ENCODE measurements around the gene UBE2H. TPM values are rescaled to one million over a fixed set of nuclear protein-coding genes. Genes with fewer than 3 reads are reported as not detected.
A peak's percentile ranks its signal among the peaks of the same experiment; 100 is the strongest.

UBE2H gene
- total RNA-seq, 2 donors from 2014 or later = 92.6 to 93.4 TPM

DNA sequence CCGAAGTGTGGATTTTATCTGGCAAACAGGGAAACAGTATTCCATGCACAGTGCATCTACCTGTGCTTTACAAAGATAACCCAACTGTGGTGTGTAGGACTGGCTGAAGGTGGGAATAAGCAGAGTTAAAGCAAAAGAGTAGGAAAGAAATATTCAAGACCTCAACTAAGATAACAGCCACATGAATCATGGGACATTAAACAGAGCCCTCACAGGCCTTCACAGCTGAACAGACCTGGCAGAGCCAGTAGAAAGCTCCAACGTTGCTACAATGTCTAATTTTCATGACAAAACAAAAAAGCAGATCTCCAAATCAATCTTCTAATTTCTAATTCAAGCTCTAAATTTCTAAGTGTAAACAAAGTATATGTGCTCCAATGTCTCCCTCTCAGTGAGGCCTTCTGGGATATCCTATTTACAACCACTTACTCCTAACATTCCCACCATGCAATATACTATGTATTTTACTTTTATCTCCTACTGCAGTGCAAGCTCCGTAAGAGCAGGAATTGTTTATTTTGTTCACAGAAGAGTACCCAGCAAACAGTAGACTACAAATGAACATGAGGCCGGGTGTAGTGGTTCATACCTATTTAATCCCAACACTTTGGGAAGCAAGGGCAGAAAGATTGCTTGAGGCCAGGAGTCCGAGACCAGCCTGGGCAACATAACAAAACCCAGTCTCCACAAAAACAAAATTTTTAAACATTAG, 63.5 kb downstream of the UBE2H start:
- H3K27me3 ChIP-seq = no peaks in the 10 kb centered on the region
- no peak for DNase-seq
- WGBS, 2 donors = 41 to 45% methylated on average over 5 of the region's 5 CpGs
- intact Hi-C loops (cut with DNase I) = no loop called here
- H3K36me3 ChIP-seq (replicated peaks in 1 of 2; ENCODE audit: insufficient read depth in 1 of 2, low read depth in 2 of 2) = no peaks in the 10 kb centered on the region
- TF ChIP-seq CTCF (IDR thresholded peaks at IDR 0.05) (no peak), POLR2A (IDR thresholded peaks at IDR 0.05) (no peak)
- H3K4me3 ChIP-seq = no peak overlapping the region
- no peak for ATAC-seq
- peaks cover 70% of the 10 kb centered on the region for H3K4me1 ChIP-seq
- H3K9me3 ChIP-seq = no peaks in the 10 kb centered on the region
- H3K27ac ChIP-seq = peak overlapping the region; percentile 7 to 45 (median 22)

GRCh38 chr7:129887865-129888264, 64.9 kb downstream of the UBE2H start:
- Histone ChIP-seq H3K27me3 (no peaks in the 10 kb centered on the region), H3K4me1 (peaks cover 55% of the 10 kb centered on the region), H3K9me3 (no peaks in the 10 kb centered on the region), H3K4me3 (no peak overlapping the region), H3K36me3 (replicated peaks in 1 of 2; ENCODE audit: insufficient read depth in 1 of 2, low read depth in 2 of 2) (no peaks in the 10 kb centered on the region), H3K27ac (peak overlapping the region in 1 of 4 donors; percentile 80)
- ATAC-seq (no peak), DNase-seq (no peak)
- TF ChIP-seq POLR2A (IDR thresholded peaks at IDR 0.05) (no peak), CTCF (IDR thresholded peaks at IDR 0.05) (no peak)
- 95 to 100% methylated on average over 1 of the region's 1 CpG for WGBS, 2 donors
- intact Hi-C loops (cut with DNase I) = no loop called here

GRCh38 chr7:129886818-129887186, 66.0 kb downstream of the UBE2H start:
- Histone ChIP-seq H3K4me1 (peaks cover 55% of the 10 kb centered on the region), H3K27ac (peak overlapping the region in 3 of 4 donors; percentile 13 to 80 (median 74)), H3K9me3 (no peaks in the 10 kb centered on the region), H3K27me3 (no peaks in the 10 kb centered on the region), H3K4me3 (no peak overlapping the region), H3K36me3 (replicated peaks in 1 of 2; ENCODE audit: insufficient read depth in 1 of 2, low read depth in 2 of 2) (no peaks in the 10 kb centered on the region)
- 21 to 34% methylated on average over 3 of the region's 3 CpGs for WGBS, 2 donors
- ATAC-seq = peak; percentile 51
- intact Hi-C loops (cut with DNase I) = no loop called here
- TF ChIP-seq CTCF (IDR thresholded peaks at IDR 0.05) (peak in 1 of 7 experiments; percentile 12), POLR2A (IDR thresholded peaks at IDR 0.05) (no peak)
- DNase-seq = no peak

DNA sequence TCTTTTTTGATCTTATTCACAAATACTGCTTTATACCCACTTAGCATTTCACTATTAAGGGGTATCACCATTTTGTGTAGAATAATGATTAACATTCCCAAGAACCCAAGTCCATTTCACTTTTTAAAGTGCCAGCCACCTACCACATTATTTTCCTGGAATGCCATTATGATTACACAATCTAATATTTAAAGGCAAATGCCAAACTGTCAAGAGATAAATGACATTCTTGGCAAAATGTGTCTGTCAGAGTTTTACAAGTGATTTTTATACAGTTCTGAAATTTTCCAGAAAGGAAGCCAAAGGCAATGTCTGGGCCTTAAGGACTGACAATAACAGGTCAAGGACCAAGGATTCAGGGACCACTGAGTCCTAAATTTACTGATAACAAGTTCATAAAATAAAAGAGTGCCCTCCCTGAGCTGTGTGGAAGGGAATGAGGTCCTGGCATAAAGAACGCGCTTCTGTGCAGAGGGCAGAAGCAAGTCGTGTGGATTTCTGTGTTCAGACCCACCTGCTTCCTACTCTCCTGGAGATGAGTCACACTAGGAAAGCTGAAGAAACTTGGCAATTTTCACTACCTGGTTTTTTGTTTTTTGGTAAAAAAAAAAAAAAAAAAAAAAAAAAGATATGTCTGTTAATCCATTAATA, 66.5 kb downstream of the UBE2H start:
- H3K36me3 ChIP-seq (replicated peaks in 1 of 2; ENCODE audit: insufficient read depth in 1 of 2, low read depth in 2 of 2) = no peaks in the 10 kb centered on the region
- TF ChIP-seq CTCF (IDR thresholded peaks at IDR 0.05) = no peak
- no peak for TF ChIP-seq POLR2A (IDR thresholded peaks at IDR 0.05)
- ATAC-seq (peak; percentile 85), DNase-seq (peak in 3 of 4 donors; percentile 45 to 51 (median 47))
- H3K27ac ChIP-seq = peak overlapping the region in 3 of 4 donors; percentile 13 to 80 (median 74)
- WGBS, 2 donors = 23 to 26% methylated on average over 3 of the region's 3 CpGs
- no peaks in the 10 kb centered on the region for H3K27me3 ChIP-seq
- H3K4me1 ChIP-seq = peaks cover 55% of the 10 kb centered on the region
- intact Hi-C loops (cut with DNase I) = no loop called here
- no peak overlapping the region for H3K4me3 ChIP-seq
- no peaks in the 10 kb centered on the region for H3K9me3 ChIP-seq

Data from body of pancreas (tissue), 4 donors.